ENCODE data around the gene COL3A1.

The COL3A1 gene

GRCh38 chr2:188957646-188958045 lies 16.5 kb upstream of the COL3A1 start:
- no CpG with 5 or more reads among the region's 1 CpG for WGBS (ENCODE audit: insufficient coverage, insufficient read length)
- no peaks in the 10 kb centered on the region for H3K27me3 ChIP-seq (ENCODE audit: control insufficient read depth, insufficient read depth, low read length)

GRCh38 chr2:188963741-188964140 lies 10.4 kb upstream of the COL3A1 start:
- no peak overlapping the region for H3K4me3 ChIP-seq (ENCODE audit: low read length)
- H3K36me3 ChIP-seq (ENCODE audit: control insufficient read depth, insufficient read depth, low read length): no peaks in the 10 kb centered on the region
- no peaks in the 10 kb centered on the region for H3K27me3 ChIP-seq (ENCODE audit: control insufficient read depth, insufficient read depth, low read length)
- no CpG with 5 or more reads among the region's 3 CpGs for WGBS (ENCODE audit: insufficient coverage, insufficient read length)
- H3K9me3 ChIP-seq (ENCODE audit: control insufficient read depth, insufficient read depth, low read length): no peaks in the 10 kb centered on the region; the same call in 1 of the 2 replicates
- H3K4me1 ChIP-seq (ENCODE audit: control insufficient read depth, insufficient read depth, low read length): no peaks in the 10 kb centered on the region
- H3K27ac ChIP-seq (ENCODE audit: low read length): no peak overlapping the region
- DNase-seq (ENCODE audit: low read depth, low spot score): no peak

More at GRCh38 chr2:188957646-188958045, 16.5 kb upstream of the COL3A1 start:
- Histone ChIP-seq H3K4me1 (ENCODE audit: control insufficient read depth, insufficient read depth, low read length) (no peaks in the 10 kb centered on the region), H3K4me3 (ENCODE audit: low read length) (no peak overlapping the region), H3K9me3 (ENCODE audit: control insufficient read depth, insufficient read depth, low read length) (no peaks in the 10 kb centered on the region; the same call in 1 of the 2 replicates), H3K36me3 (ENCODE audit: control insufficient read depth, insufficient read depth, low read length) (no peaks in the 10 kb centered on the region), H3K27ac (ENCODE audit: low read length) (no peak overlapping the region)
- DNase-seq (ENCODE audit: low read depth, low spot score): no peak

GRCh38 chr2:188964976-188965546 lies 9.1 kb upstream of the COL3A1 start:
- Histone ChIP-seq H3K4me3 (ENCODE audit: low read length) (no peak overlapping the region), H3K4me1 (ENCODE audit: control insufficient read depth, insufficient read depth, low read length) (no peaks in the 10 kb centered on the region), H3K27ac (ENCODE audit: low read length) (no peak overlapping the region), H3K36me3 (ENCODE audit: control insufficient read depth, insufficient read depth, low read length) (no peaks in the 10 kb centered on the region), H3K9me3 (ENCODE audit: control insufficient read depth, insufficient read depth, low read length) (no peaks in the 10 kb centered on the region; the same call in 1 of the 2 replicates), H3K27me3 (ENCODE audit: control insufficient read depth, insufficient read depth, low read length) (no peaks in the 10 kb centered on the region)
- WGBS (ENCODE audit: insufficient coverage, insufficient read length): no CpG with 5 or more reads among the region's 1 CpG
- no peak for DNase-seq (ENCODE audit: low read depth, low spot score)

- no CpG with 5 or more reads among the region's 2 CpGs for WGBS (ENCODE audit: insufficient coverage, insufficient read length)
Observed at GRCh38 chr2:188965563-188965962, 8.6 kb upstream of the COL3A1 start.

GRCh38 chr2:188966079-188966571 lies 8.0 kb upstream of the COL3A1 start:
- no peak overlapping the region for H3K4me3 ChIP-seq (ENCODE audit: low read length)
- no peak overlapping the region for H3K27ac ChIP-seq (ENCODE audit: low read length)
- H3K4me1 ChIP-seq (ENCODE audit: control insufficient read depth, insufficient read depth, low read length): no peaks in the 10 kb centered on the region
- no peaks in the 10 kb centered on the region for H3K36me3 ChIP-seq (ENCODE audit: control insufficient read depth, insufficient read depth, low read length)
- DNase-seq (ENCODE audit: low read depth, low spot score): no peak
- WGBS (ENCODE audit: insufficient coverage, insufficient read length): no CpG with 5 or more reads among the region's 4 CpGs
- no peaks in the 10 kb centered on the region; the same call in 1 of the 2 replicates for H3K9me3 ChIP-seq (ENCODE audit: control insufficient read depth, insufficient read depth, low read length)
- no peaks in the 10 kb centered on the region for H3K27me3 ChIP-seq (ENCODE audit: control insufficient read depth, insufficient read depth, low read length)

More at GRCh38 chr2:188965563-188965962, 8.6 kb upstream of the COL3A1 start:
- no peak overlapping the region for H3K27ac ChIP-seq (ENCODE audit: low read length)
- no peaks in the 10 kb centered on the region for H3K36me3 ChIP-seq (ENCODE audit: control insufficient read depth, insufficient read depth, low read length)
- no peaks in the 10 kb centered on the region; the same call in 1 of the 2 replicates for H3K9me3 ChIP-seq (ENCODE audit: control insufficient read depth, insufficient read depth, low read length)
- H3K27me3 ChIP-seq (ENCODE audit: control insufficient read depth, insufficient read depth, low read length): no peaks in the 10 kb centered on the region
- no peaks in the 10 kb centered on the region for H3K4me1 ChIP-seq (ENCODE audit: control insufficient read depth, insufficient read depth, low read length)
- DNase-seq (ENCODE audit: low read depth, low spot score): no peak
- H3K4me3 ChIP-seq (ENCODE audit: low read length): no peak overlapping the region

GRCh38 chr2:188966728-188967440 lies 7.3 kb upstream of the COL3A1 start:
- no peak overlapping the region for H3K27ac ChIP-seq (ENCODE audit: low read length)
- WGBS (ENCODE audit: insufficient coverage, insufficient read length): no CpG with 5 or more reads among the region's 3 CpGs

GRCh38 chr2:188969236-188969635 lies 4.9 kb upstream of the COL3A1 start:
- WGBS (ENCODE audit: insufficient coverage, insufficient read length): no CpG with 5 or more reads among the region's 3 CpGs
- DNase-seq (ENCODE audit: low read depth, low spot score): no peak
- Histone ChIP-seq H3K4me1 (ENCODE audit: control insufficient read depth, insufficient read depth, low read length) (no peaks in the 10 kb centered on the region), H3K27me3 (ENCODE audit: control insufficient read depth, insufficient read depth, low read length) (no peaks in the 10 kb centered on the region), H3K4me3 (ENCODE audit: low read length) (no peak overlapping the region), H3K9me3 (ENCODE audit: control insufficient read depth, insufficient read depth, low read length) (no peaks in the 10 kb centered on the region), H3K27ac (ENCODE audit: low read length) (no peak overlapping the region), H3K36me3 (ENCODE audit: control insufficient read depth, insufficient read depth, low read length) (no peaks in the 10 kb centered on the region)

More at GRCh38 chr2:188966728-188967440, 7.3 kb upstream of the COL3A1 start:
- no peak overlapping the region for H3K4me3 ChIP-seq (ENCODE audit: low read length)
- H3K9me3 ChIP-seq (ENCODE audit: control insufficient read depth, insufficient read depth, low read length): no peaks in the 10 kb centered on the region; the same call in 1 of the 2 replicates
- DNase-seq (ENCODE audit: low read depth, low spot score): no peak
- H3K27me3 ChIP-seq (ENCODE audit: control insufficient read depth, insufficient read depth, low read length): no peaks in the 10 kb centered on the region
- no peaks in the 10 kb centered on the region for H3K4me1 ChIP-seq (ENCODE audit: control insufficient read depth, insufficient read depth, low read length)
- H3K36me3 ChIP-seq (ENCODE audit: control insufficient read depth, insufficient read depth, low read length): no peaks in the 10 kb centered on the region

- H3K4me3 ChIP-seq (ENCODE audit: low read length): no peak overlapping the region
- no peaks in the 10 kb centered on the region for H3K9me3 ChIP-seq (ENCODE audit: control insufficient read depth, insufficient read depth, low read length)
- H3K27ac ChIP-seq (ENCODE audit: low read length): no peak overlapping the region
- DNase-seq (ENCODE audit: low read depth, low spot score): no peak
- no peaks in the 10 kb centered on the region for H3K4me1 ChIP-seq (ENCODE audit: control insufficient read depth, insufficient read depth, low read length)
- WGBS (ENCODE audit: insufficient coverage, insufficient read length): no CpG with 5 or more reads among the region's 2 CpGs
- no peaks in the 10 kb centered on the region for H3K27me3 ChIP-seq (ENCODE audit: control insufficient read depth, insufficient read depth, low read length)
- H3K36me3 ChIP-seq (ENCODE audit: control insufficient read depth, insufficient read depth, low read length): no peaks in the 10 kb centered on the region
Observed at GRCh38 chr2:188969651-188970050, 4.5 kb upstream of the COL3A1 start.

- H3K4me1 ChIP-seq (ENCODE audit: control insufficient read depth, insufficient read depth, low read length): no peaks in the 10 kb centered on the region
- H3K4me3 ChIP-seq (ENCODE audit: low read length): no peak overlapping the region
- H3K36me3 ChIP-seq (ENCODE audit: control insufficient read depth, insufficient read depth, low read length): no peaks in the 10 kb centered on the region
- H3K27ac ChIP-seq (ENCODE audit: low read length): no peak overlapping the region
- no peaks in the 10 kb centered on the region for H3K9me3 ChIP-seq (ENCODE audit: control insufficient read depth, insufficient read depth, low read length)
- DNase-seq (ENCODE audit: low read depth, low spot score): no peak
- H3K27me3 ChIP-seq (ENCODE audit: control insufficient read depth, insufficient read depth, low read length): no peaks in the 10 kb centered on the region
- no CpG with 5 or more reads among the region's 1 CpG for WGBS (ENCODE audit: insufficient coverage, insufficient read length)
Observed at GRCh38 chr2:188970211-188970610, 4.0 kb upstream of the COL3A1 start.

GRCh38 chr2:188971432-188971861 lies 2.7 kb upstream of the COL3A1 start:
- WGBS (ENCODE audit: insufficient coverage, insufficient read length): no CpG with 5 or more reads among the region's 1 CpG
- no peaks in the 10 kb centered on the region for H3K27me3 ChIP-seq (ENCODE audit: control insufficient read depth, insufficient read depth, low read length)
- DNase-seq (ENCODE audit: low read depth, low spot score): no peak
- no peaks in the 10 kb centered on the region for H3K4me1 ChIP-seq (ENCODE audit: control insufficient read depth, insufficient read depth, low read length)
- H3K27ac ChIP-seq (ENCODE audit: low read length): no peak overlapping the region
- no peaks in the 10 kb centered on the region for H3K9me3 ChIP-seq (ENCODE audit: control insufficient read depth, insufficient read depth, low read length)
- no peak overlapping the region for H3K4me3 ChIP-seq (ENCODE audit: low read length)
- no peaks in the 10 kb centered on the region for H3K36me3 ChIP-seq (ENCODE audit: control insufficient read depth, insufficient read depth, low read length)

Measured in iPS DF 6.9 (cell line).